Fibroblast of lung (primary cell): ENCODE data around the gene TRAPPC5.

Experiments
- EZH2 ChIP-seq: IDR thresholded peaks from 2 replicates; pipeline ENCODE4 v1.5.1; 2012; ENCODE audit warnings: low read length, control low read depth, mild to moderate bottlenecking; ENCODE audit errors: missing control alignments
- TF ChIP-seq, protein P1 (sequence below), 2 donors: IDR thresholded peaks in 1 of 2; conservative IDR thresholded peaks in 1 of 2; 1 replicate in 1 of 2; 2 replicates in 1 of 2; pipeline ENCODE4 v1.5.1; 2011 to 2012; ENCODE audit warnings: low read length in 2 of 2, control low read depth in 1 of 2, inconsistent platforms in 1 of 2, low read depth in 1 of 2, mild to moderate bottlenecking in 1 of 2

- TF ChIP-seq, protein P1, sequence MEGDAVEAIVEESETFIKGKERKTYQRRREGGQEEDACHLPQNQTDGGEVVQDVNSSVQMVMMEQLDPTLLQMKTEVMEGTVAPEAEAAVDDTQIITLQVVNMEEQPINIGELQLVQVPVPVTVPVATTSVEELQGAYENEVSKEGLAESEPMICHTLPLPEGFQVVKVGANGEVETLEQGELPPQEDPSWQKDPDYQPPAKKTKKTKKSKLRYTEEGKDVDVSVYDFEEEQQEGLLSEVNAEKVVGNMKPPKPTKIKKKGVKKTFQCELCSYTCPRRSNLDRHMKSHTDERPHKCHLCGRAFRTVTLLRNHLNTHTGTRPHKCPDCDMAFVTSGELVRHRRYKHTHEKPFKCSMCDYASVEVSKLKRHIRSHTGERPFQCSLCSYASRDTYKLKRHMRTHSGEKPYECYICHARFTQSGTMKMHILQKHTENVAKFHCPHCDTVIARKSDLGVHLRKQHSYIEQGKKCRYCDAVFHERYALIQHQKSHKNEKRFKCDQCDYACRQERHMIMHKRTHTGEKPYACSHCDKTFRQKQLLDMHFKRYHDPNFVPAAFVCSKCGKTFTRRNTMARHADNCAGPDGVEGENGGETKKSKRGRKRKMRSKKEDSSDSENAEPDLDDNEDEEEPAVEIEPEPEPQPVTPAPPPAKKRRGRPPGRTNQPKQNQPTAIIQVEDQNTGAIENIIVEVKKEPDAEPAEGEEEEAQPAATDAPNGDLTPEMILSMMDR (conservative IDR thresholded peaks at IDR 0.05 in 1 of 2, IDR thresholded peaks at IDR 0.05 in 1 of 2; ENCODE audit: low read depth in 1 of 2, low read length in 2 of 2): no peak
- TF ChIP-seq EZH2: no peak
Observed at GRCh38 chr19:7641290-7642276, 39.0 kb upstream of the TRAPPC5 start.
